ENCODE measurements around the gene BMPER.

Gene BMPER

DNA sequence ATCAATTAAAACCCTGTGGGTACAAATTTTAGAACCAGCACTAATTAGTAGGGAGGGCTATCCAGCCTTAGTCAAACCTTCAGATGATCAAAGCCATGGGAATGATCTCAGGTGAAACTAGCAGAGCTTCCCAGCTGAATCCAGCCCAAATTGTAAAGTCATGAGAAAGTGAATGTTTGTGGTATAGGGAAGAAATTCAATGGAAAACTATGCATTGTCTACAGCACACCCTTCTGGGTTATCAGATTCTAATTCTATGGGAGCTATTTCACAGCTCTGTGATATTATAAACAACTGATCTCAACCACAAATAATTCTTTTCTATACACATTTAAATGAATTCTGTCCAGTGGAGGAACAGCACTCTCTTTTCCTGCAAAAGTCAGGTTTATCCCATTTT, 24.6 kb upstream of the BMPER start:
- Histone ChIP-seq H3K27ac (ENCODE audit: extremely low read depth, low read depth, low read length) (no peak overlapping the region), H3K4me1 (ENCODE audit: control insufficient read depth, insufficient read depth, low read length) (no peaks in the 10 kb centered on the region), H3K36me3 (ENCODE audit: control insufficient read depth in 2 of 2, insufficient read depth in 1 of 2, low read length in 2 of 2) (no peaks in the 10 kb centered on the region), H3K4me3 (ENCODE audit: low read depth, low read length) (no peak overlapping the region), H3K9me3 (ENCODE audit: control insufficient read depth, insufficient read depth, low read depth, low read length) (no peaks in the 10 kb centered on the region)
- ChIA-PET CTCF (interaction anchor here (1.2 to 1.7 kb wide), 4 partner anchors 15 to 123 kb away, joined by 4 to 11 read pairs (median 4); no protein-coding TSS in a partner anchor), POLR2A (no interaction called here)
- TF ChIP-seq ZNF623 (tag by site-specific recombination; IDR thresholded peaks at IDR 0.05): no peak
- TF ChIP-seq ZNF146 (tag by site-specific recombination; IDR thresholded peaks at IDR 0.05): no peak
- no peak for TF ChIP-seq ZBTB17 (tag by site-specific recombination; IDR thresholded peaks at IDR 0.05)
- TF ChIP-seq ZNF529 (tag by site-specific recombination; IDR thresholded peaks at IDR 0.05; ENCODE audit: insufficient replicate concordance): no peak
- TF ChIP-seq ZNF792 (tag by site-specific recombination; IDR thresholded peaks at IDR 0.05): no peak
- TF ChIP-seq, protein P1, sequence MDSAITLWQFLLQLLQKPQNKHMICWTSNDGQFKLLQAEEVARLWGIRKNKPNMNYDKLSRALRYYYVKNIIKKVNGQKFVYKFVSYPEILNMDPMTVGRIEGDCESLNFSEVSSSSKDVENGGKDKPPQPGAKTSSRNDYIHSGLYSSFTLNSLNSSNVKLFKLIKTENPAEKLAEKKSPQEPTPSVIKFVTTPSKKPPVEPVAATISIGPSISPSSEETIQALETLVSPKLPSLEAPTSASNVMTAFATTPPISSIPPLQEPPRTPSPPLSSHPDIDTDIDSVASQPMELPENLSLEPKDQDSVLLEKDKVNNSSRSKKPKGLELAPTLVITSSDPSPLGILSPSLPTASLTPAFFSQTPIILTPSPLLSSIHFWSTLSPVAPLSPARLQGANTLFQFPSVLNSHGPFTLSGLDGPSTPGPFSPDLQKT (IDR thresholded peaks at IDR 0.05; ENCODE audit: borderline replicate concordance, low read depth, low read length): no peak
- no peak for TF ChIP-seq ZNF677 (tag by site-specific recombination; IDR thresholded peaks at IDR 0.05)
- TF ChIP-seq HOXD13 (CRISPR knock-in tag; IDR thresholded peaks at IDR 0.05; ENCODE audit: borderline replicate concordance): no peak
- TF ChIP-seq, protein P2, sequence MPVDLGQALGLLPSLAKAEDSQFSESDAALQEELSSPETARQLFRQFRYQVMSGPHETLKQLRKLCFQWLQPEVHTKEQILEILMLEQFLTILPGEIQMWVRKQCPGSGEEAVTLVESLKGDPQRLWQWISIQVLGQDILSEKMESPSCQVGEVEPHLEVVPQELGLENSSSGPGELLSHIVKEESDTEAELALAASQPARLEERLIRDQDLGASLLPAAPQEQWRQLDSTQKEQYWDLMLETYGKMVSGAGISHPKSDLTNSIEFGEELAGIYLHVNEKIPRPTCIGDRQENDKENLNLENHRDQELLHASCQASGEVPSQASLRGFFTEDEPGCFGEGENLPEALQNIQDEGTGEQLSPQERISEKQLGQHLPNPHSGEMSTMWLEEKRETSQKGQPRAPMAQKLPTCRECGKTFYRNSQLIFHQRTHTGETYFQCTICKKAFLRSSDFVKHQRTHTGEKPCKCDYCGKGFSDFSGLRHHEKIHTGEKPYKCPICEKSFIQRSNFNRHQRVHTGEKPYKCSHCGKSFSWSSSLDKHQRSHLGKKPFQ (tag by site-specific recombination; IDR thresholded peaks at IDR 0.05): no peak
- TF ChIP-seq, protein P3, sequence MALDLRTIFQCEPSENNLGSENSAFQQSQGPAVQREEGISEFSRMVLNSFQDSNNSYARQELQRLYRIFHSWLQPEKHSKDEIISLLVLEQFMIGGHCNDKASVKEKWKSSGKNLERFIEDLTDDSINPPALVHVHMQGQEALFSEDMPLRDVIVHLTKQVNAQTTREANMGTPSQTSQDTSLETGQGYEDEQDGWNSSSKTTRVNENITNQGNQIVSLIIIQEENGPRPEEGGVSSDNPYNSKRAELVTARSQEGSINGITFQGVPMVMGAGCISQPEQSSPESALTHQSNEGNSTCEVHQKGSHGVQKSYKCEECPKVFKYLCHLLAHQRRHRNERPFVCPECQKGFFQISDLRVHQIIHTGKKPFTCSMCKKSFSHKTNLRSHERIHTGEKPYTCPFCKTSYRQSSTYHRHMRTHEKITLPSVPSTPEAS (tag by site-specific recombination; IDR thresholded peaks at IDR 0.05): no peak
- TF ChIP-seq ZNF426 (tag by site-specific recombination; IDR thresholded peaks at IDR 0.05): no peak
- no peak for TF ChIP-seq ZFP3 (tag by site-specific recombination; IDR thresholded peaks at IDR 0.05; ENCODE audit: low read depth)
- no peak for TF ChIP-seq ZNF654 (tag by site-specific recombination; IDR thresholded peaks at IDR 0.05; ENCODE audit: low read depth)
- TF ChIP-seq ZNF521 (tag by site-specific recombination; IDR thresholded peaks at IDR 0.05): no peak

DNA sequence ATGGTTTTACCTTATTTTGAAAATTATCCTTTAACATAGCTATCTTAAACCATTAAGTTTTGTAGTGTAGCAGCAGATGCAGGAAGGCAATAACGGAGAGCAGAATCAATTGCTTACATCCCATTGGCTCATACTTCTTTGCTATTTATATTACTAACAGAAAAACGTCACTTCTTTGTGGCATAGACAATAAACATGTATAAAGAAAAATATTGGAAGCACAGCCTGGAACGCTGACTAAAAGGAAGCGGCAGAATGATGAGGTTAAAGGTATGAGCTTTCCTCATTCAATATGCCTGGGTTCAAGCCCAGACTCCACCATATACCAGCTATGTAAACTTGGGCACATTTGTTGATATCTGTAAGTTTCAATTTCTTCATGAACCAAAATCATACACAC, 24.0 kb upstream of the BMPER start:
- Histone ChIP-seq H3K4me3 (ENCODE audit: low read depth, low read length) (no peak overlapping the region), H3K36me3 (ENCODE audit: control insufficient read depth in 2 of 2, insufficient read depth in 1 of 2, low read length in 2 of 2) (no peaks in the 10 kb centered on the region), H3K9me3 (ENCODE audit: control insufficient read depth, insufficient read depth, low read depth, low read length) (no peaks in the 10 kb centered on the region), H3K27ac (ENCODE audit: extremely low read depth, low read depth, low read length) (no peak overlapping the region), H3K4me1 (ENCODE audit: control insufficient read depth, insufficient read depth, low read length) (no peaks in the 10 kb centered on the region)
- CTCF ChIA-PET: interaction anchor here (1.2 to 1.7 kb wide), 4 partner anchors 14 to 123 kb away, joined by 4 to 11 read pairs (median 4); no protein-coding TSS in a partner anchor
- POLR2A ChIA-PET: no interaction called here
- TF ChIP-seq OVOL3 (tag by site-specific recombination; IDR thresholded peaks at IDR 0.05): no peak
- TF ChIP-seq YY1 (tag by site-specific recombination; IDR thresholded peaks at IDR 0.05): no peak
- TF ChIP-seq SP7 (tag by site-specific recombination; IDR thresholded peaks at IDR 0.05): no peak
- TF ChIP-seq, protein P4, sequence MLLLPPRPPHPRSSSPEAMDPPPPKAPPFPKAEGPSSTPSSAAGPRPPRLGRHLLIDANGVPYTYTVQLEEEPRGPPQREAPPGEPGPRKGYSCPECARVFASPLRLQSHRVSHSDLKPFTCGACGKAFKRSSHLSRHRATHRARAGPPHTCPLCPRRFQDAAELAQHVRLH (tag by site-specific recombination; IDR thresholded peaks at IDR 0.05): no peak
- no peak for TF ChIP-seq ZNF140 (tag by site-specific recombination; IDR thresholded peaks at IDR 0.05)
- TF ChIP-seq, protein P5, sequence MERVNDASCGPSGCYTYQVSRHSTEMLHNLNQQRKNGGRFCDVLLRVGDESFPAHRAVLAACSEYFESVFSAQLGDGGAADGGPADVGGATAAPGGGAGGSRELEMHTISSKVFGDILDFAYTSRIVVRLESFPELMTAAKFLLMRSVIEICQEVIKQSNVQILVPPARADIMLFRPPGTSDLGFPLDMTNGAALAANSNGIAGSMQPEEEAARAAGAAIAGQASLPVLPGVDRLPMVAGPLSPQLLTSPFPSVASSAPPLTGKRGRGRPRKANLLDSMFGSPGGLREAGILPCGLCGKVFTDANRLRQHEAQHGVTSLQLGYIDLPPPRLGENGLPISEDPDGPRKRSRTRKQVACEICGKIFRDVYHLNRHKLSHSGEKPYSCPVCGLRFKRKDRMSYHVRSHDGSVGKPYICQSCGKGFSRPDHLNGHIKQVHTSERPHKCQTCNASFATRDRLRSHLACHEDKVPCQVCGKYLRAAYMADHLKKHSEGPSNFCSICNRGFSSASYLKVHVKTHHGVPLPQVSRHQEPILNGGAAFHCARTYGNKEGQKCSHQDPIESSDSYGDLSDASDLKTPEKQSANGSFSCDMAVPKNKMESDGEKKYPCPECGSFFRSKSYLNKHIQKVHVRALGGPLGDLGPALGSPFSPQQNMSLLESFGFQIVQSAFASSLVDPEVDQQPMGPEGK (tag by site-specific recombination; IDR thresholded peaks at IDR 0.05): no peak
- TF ChIP-seq ZNF707 (tag by site-specific recombination; IDR thresholded peaks at IDR 0.05): no peak
- TF ChIP-seq, protein P6, sequence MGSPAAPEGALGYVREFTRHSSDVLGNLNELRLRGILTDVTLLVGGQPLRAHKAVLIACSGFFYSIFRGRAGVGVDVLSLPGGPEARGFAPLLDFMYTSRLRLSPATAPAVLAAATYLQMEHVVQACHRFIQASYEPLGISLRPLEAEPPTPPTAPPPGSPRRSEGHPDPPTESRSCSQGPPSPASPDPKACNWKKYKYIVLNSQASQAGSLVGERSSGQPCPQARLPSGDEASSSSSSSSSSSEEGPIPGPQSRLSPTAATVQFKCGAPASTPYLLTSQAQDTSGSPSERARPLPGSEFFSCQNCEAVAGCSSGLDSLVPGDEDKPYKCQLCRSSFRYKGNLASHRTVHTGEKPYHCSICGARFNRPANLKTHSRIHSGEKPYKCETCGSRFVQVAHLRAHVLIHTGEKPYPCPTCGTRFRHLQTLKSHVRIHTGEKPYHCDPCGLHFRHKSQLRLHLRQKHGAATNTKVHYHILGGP (tag by site-specific recombination; IDR thresholded peaks at IDR 0.05): no peak
- TF ChIP-seq, protein P7, sequence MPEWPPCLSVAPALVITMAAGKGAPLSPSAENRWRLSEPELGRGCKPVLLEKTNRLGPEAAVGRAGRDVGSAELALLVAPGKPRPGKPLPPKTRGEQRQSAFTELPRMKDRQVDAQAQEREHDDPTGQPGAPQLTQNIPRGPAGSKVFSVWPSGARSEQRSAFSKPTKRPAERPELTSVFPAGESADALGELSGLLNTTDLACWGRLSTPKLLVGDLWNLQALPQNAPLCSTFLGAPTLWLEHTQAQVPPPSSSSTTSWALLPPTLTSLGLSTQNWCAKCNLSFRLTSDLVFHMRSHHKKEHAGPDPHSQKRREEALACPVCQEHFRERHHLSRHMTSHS (tag by site-specific recombination; IDR thresholded peaks at IDR 0.05): no peak
- TF ChIP-seq ZNF600 (tag by site-specific recombination; IDR thresholded peaks at IDR 0.05): no peak
- no peak for TF ChIP-seq MEIS1 (CRISPR knock-in tag; IDR thresholded peaks at IDR 0.05; ENCODE audit: borderline replicate concordance)
- TF ChIP-seq ZNF404 (tag by site-specific recombination; IDR thresholded peaks at IDR 0.05): no peak
